HEK293T (cell line): Measurements from ENCODE around the gene SIPA1L3.

Experiments used
- CTCF ChIA-PET: fragments of 350-600 bp; formaldehyde crosslinking; extraction: SDS; loops from one replicate; lab custom pipeline; 2021; ENCODE audit warnings: antibody characterized with exemption, inconsistent platforms; lab: Yijun Ruan, JAX
- POLR2A ChIA-PET: fragments of 350-600 bp; formaldehyde crosslinking; extraction: SDS; loops from one replicate; lab custom pipeline; 2020; ENCODE audit warnings: antibody characterized with exemption, inconsistent platforms; lab: Yijun Ruan, JAX
- DNase-seq: peaks from one replicate; pipeline ENCODE4 v3.0.0; 2012; ENCODE audit warnings: mixed read lengths; ENCODE audit errors: extremely low spot score
- ARNT ChIP-seq: fragments of 450-650 bp; IDR thresholded peaks from 2 replicates; pipeline ENCODE4 v1.6.1; 2017; ENCODE audit warnings: mild to moderate bottlenecking
- BHLHE40 ChIP-seq: fragments of 450-650 bp; IDR thresholded peaks from 2 replicates; pipeline ENCODE4 v1.6.1; 2016; ENCODE audit warnings: mild to moderate bottlenecking, moderate library complexity, borderline replicate concordance
- CTBP1 ChIP-seq: fragments of 450-650 bp; IDR thresholded peaks from 2 replicates; pipeline ENCODE4 v1.6.1; 2016; ENCODE audit warnings: borderline replicate concordance
- ELF4 ChIP-seq: fragments of 450-650 bp; IDR thresholded peaks from 2 replicates; pipeline ENCODE4 v1.6.1; 2017; ENCODE audit warnings: antibody characterized with exemption
- FOXA1 ChIP-seq: fragments of 450-650 bp; IDR thresholded peaks from 2 replicates; pipeline ENCODE4 v1.6.1; 2016; ENCODE audit warnings: mild to moderate bottlenecking
- FOXK2 ChIP-seq: fragments of 450-650 bp; IDR thresholded peaks from 2 replicates; pipeline ENCODE4 v1.6.1; 2016; ENCODE audit warnings: mild to moderate bottlenecking
- FOXM1 ChIP-seq: fragments of 450-650 bp; IDR thresholded peaks from 2 replicates; pipeline ENCODE4 v1.6.1; 2017; ENCODE audit warnings: mild to moderate bottlenecking, borderline replicate concordance
- HDGF ChIP-seq: fragments of 450-650 bp; IDR thresholded peaks from 2 replicates; pipeline ENCODE4 v1.6.1; 2017; ENCODE audit warnings: antibody characterized with exemption, borderline replicate concordance
- L3MBTL2 ChIP-seq: fragments of 450-650 bp; conservative IDR thresholded peaks from 2 replicates; pipeline ENCODE4 v1.6.1; 2016; ENCODE audit warnings: mild to moderate bottlenecking
- LEF1 ChIP-seq: fragments of 450-650 bp; IDR thresholded peaks from 2 replicates; pipeline ENCODE4 v1.6.1; 2017; ENCODE audit warnings: mild to moderate bottlenecking, borderline replicate concordance
- NFRKB ChIP-seq: fragments of 450-650 bp; IDR thresholded peaks from 2 replicates; pipeline ENCODE4 v1.6.1; 2016; ENCODE audit warnings: mild to moderate bottlenecking, moderate library complexity
- SP1 ChIP-seq: fragments of 450-650 bp; IDR thresholded peaks from 2 replicates; pipeline ENCODE4 v1.6.1; 2017
- SUZ12 ChIP-seq: fragments of 450-650 bp; IDR thresholded peaks from 2 replicates; pipeline ENCODE4 v1.6.1; 2016; ENCODE audit warnings: mild to moderate bottlenecking
- TARDBP ChIP-seq: fragments of 450-650 bp; IDR thresholded peaks from 2 replicates; pipeline ENCODE4 v1.6.1; 2016
- ZNF384 ChIP-seq: fragments of 450-650 bp; IDR thresholded peaks from 2 replicates; pipeline ENCODE4 v1.6.1; 2016
- TF ChIP-seq, protein P1 (sequence below): fragments of 450-650 bp; IDR thresholded peaks from 2 replicates; pipeline ENCODE4 v1.6.1; 2016

SIPA1L3 gene

DNA sequence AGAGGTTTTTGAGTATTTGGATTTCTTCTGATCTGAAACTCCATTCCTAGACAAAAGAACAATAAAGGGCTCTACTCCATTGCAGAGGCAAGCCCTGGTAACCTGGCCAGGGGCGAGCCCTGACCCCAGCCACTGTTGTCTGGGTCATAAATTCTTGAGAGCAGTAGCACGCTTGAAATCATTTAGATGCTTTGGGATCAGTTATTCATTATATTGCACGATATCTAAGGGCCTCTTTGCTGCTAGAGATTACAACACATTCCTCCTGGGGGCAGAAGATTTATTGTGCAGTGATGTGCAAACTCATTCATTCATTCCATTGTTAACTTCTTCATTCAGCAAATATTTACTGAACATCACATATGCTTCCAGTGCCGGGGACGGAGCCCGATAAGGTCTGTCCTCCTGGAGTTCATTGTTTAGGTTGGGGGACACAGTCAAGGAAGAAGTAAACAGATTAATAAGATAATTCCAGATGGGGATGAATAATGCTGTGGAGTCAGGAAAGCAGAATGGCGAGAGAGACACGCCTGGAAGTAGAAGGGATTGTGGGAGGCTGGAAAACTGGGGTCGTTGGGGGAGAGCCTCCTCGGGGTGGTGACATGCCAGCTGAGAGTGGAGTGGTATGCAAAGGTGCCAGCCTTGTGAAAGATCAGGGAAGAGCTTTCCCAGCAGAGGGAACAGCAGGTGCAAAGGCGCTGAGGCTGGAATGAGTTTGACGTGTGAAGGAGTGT is 34.9 kb downstream of the SIPA1L3 start:
- TF ChIP-seq L3MBTL2 = no peak
- no peak for TF ChIP-seq BHLHE40
- no peak for TF ChIP-seq SP1
- TF ChIP-seq FOXA1 = no peak
- TF ChIP-seq ELF4 = no peak
- no peak for TF ChIP-seq LEF1
- TF ChIP-seq ARNT = no peak
- TF ChIP-seq CTBP1 = no peak
- TF ChIP-seq HDGF = no peak
- no peak for TF ChIP-seq FOXM1
- no peak for TF ChIP-seq NFRKB
- TF ChIP-seq TARDBP = no peak
- TF ChIP-seq, protein P1, sequence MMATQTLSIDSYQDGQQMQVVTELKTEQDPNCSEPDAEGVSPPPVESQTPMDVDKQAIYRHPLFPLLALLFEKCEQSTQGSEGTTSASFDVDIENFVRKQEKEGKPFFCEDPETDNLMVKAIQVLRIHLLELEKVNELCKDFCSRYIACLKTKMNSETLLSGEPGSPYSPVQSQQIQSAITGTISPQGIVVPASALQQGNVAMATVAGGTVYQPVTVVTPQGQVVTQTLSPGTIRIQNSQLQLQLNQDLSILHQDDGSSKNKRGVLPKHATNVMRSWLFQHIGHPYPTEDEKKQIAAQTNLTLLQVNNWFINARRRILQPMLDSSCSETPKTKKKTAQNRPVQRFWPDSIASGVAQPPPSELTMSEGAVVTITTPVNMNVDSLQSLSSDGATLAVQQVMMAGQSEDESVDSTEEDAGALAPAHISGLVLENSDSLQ = no peak
- no peak for TF ChIP-seq SUZ12
- TF ChIP-seq ZNF384 = no peak
- TF ChIP-seq FOXK2 = no peak
- no peak for DNase-seq
- CTCF ChIA-PET = no interaction called here
- POLR2A ChIA-PET = no interaction called here

DNA sequence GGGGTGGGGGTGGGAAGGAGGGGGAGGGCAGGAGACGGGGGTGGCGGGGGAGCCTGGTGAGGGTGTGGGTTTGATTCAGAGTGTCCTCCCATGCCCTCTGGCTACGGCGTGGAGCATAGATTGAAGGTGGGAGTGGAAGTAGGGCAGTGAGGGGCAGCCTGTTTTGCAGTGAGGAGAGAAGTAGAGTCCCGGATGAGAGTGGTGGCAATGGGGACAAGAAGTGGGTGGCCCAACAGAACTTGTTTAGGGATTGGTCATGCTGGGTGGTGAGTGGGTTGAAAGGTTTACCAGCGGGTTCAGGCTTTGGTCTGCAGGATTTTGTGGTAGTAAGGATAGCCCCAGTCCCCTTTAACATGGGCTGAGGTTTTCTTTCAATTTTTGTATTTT is 35.5 kb downstream of the SIPA1L3 start:
- POLR2A ChIA-PET = no interaction called here

DNA sequence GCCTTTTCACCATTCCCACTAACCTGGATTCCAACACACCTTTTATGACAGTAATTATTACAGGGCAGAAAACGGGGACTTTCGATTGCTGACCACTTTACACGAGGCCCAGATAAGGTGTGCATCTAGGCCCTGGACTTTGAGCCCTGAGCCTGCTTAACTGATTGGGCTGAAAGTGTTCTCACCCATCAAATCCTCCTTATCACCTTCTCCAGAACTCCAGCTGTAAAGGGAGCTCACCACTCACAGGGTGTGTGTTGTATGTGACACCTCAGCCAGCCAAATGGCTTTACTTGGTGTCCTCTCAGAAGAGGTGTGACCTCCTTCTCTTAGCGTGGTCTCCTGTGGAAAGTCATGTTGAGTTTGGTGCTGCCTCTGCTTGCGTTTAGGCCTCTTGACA is 36.5 kb downstream of the SIPA1L3 start:
- TF ChIP-seq ARNT (no peak), NFRKB (no peak), FOXA1 (no peak), CTBP1 (no peak), L3MBTL2 (no peak), BHLHE40 (no peak), TARDBP (no peak), SUZ12 (no peak), ELF4 (no peak), ZNF384 (no peak), FOXM1 (no peak), LEF1 (no peak), SP1 (no peak)
- TF ChIP-seq, protein P1 = no peak
- ChIA-PET POLR2A (no interaction called here), CTCF (no interaction called here)
- no peak for DNase-seq

More for the DNA sequence above, 35.5 kb downstream of the SIPA1L3 start:
- no peak for TF ChIP-seq TARDBP
- TF ChIP-seq NFRKB = no peak
- no peak for TF ChIP-seq SUZ12
- TF ChIP-seq FOXA1 = no peak
- TF ChIP-seq CTBP1 = no peak
- TF ChIP-seq FOXK2 = no peak
- TF ChIP-seq FOXM1 = no peak
- no peak for TF ChIP-seq ZNF384
- TF ChIP-seq, protein P1 = no peak
- no peak for TF ChIP-seq SP1
- no peak for TF ChIP-seq ELF4
- TF ChIP-seq L3MBTL2 = no peak
- TF ChIP-seq BHLHE40 = no peak
- TF ChIP-seq ARNT = no peak
- CTCF ChIA-PET = no interaction called here
- DNase-seq = no peak

DNA sequence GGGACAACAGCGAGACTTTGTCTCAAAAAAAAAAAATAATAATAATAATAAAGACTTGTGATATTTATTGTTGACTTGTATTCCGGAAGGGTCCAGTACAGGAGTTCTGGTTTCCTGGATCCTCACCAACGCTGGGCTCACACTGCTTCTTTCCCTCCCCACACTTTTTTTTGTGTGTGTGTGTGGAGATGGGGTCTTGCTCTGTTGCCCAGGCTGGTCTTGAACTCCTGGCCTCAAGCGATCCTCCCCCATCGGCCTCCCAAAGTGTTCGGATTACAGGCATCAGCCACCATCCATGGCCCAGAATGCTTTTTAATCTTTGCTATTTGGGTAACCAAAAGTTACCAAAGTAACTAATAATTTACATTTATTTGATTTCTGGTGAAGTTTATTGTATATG is 39.1 kb downstream of the SIPA1L3 start:
- POLR2A ChIA-PET = no interaction called here
- no peak for DNase-seq
- no peak for TF ChIP-seq ARNT
- TF ChIP-seq TARDBP = no peak
- no peak for TF ChIP-seq BHLHE40
- no peak for TF ChIP-seq L3MBTL2
- CTCF ChIA-PET = interaction anchor here (0.7 kb wide), 1 partner anchor 148 kb away, joined by 3 read pairs; no protein-coding TSS in a partner anchor

DNA sequence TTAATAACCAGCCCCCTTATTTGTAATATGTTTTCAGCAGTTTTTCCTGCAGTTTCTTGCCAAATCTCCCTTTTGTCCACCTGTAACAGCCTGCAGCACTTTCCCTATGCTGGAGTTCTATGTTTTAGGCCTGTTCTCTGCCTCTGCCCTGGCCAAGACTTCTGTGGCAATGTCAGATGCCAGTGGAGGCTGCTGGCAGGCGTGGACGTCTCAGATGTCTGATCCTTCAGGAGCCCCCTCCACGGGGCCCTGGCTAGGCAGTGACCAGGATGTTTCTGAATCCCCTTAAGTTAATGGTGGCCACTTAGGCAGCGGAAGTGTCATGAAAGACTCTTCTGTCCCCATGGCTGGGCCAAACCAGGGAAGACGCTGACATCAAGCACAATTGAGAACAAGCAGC is 40.8 kb downstream of the SIPA1L3 start:
- CTCF ChIA-PET = no interaction called here
- no peak for DNase-seq
- POLR2A ChIA-PET = no interaction called here
- TF ChIP-seq SUZ12 (no peak), FOXM1 (no peak), ARNT (no peak), HDGF (no peak), LEF1 (no peak), SP1 (no peak), NFRKB (no peak), CTBP1 (no peak), TARDBP (no peak), ZNF384 (no peak), L3MBTL2 (no peak), ELF4 (no peak), FOXA1 (no peak)
- TF ChIP-seq, protein P1 = no peak
